H1 (cell line): ENCODE measurements around the gene TRPV6. TPM values are rescaled to one million over a fixed set of nuclear protein-coding genes. Genes with fewer than 3 reads are reported as not detected.

ENCODE experiments used
- CTCF ChIA-PET: fragments of 300-600 bp; sonication (Branson Sonifier 250); formaldehyde crosslinking; loops from one replicate; lab custom pipeline; 2021; ENCODE audit not compliant: partially characterized antibody; lab: Charles Lee
- POLR2A ChIA-PET: fragments of 300-600 bp; sonication (Branson Sonifier 250); formaldehyde crosslinking; loops from one replicate; lab custom pipeline; 2021; ENCODE audit warnings: inconsistent platforms; ENCODE audit not compliant: partially characterized antibody; lab: Charles Lee
- DNase-seq, 2 experiments: peaks; one replicate each; pipeline versions ENCODE4 v3.0.0 to v3.0.0-alpha.2; 2010 to 2022; ENCODE audit warnings: low spot score in 2 of 2, low read depth in 1 of 2, mixed read lengths in 1 of 2
- FAIRE-seq: peaks from 2 replicates; lab custom pipeline; 2011; peaks lifted over from hg19 to GRCh38; lab: Jason Lieb, UNC
- H2AFZ ChIP-seq: 2 replicates; pipeline ENCODE4 v1.8.1; 2012; ENCODE audit warnings: low read length, inconsistent platforms
- H2AK5ac ChIP-seq: 2 replicates; pipeline ENCODE4 v1.6.1; 2013; ENCODE audit warnings: low read depth, low read length
- H2BK120ac ChIP-seq: replicated peaks from 2 replicates; pipeline ENCODE3; 2013; ENCODE audit warnings: low read depth, low read length, inconsistent platforms
- H2BK12ac ChIP-seq: 2 replicates; pipeline ENCODE4 v1.6.1; 2013; ENCODE audit warnings: low read depth, low read length
- H2BK15ac ChIP-seq: 2 replicates; pipeline ENCODE4 v1.6.1; 2013; ENCODE audit warnings: low read length
- H2BK20ac ChIP-seq: 2 replicates; pipeline ENCODE4 v1.6.1; 2013; ENCODE audit warnings: low read length
- H2BK5ac ChIP-seq: 2 replicates; pipeline ENCODE4 v1.6.1; 2013; ENCODE audit warnings: low read depth, low read length
- H3K14ac ChIP-seq: 2 replicates; pipeline ENCODE4 v1.6.1; 2013; ENCODE audit warnings: inconsistent platforms; ENCODE audit not compliant: insufficient read length
- H3K18ac ChIP-seq: 2 replicates; pipeline ENCODE4 v1.6.1; 2013; ENCODE audit warnings: low read length; ENCODE audit errors: extremely low read depth
- H3K23ac ChIP-seq: 2 replicates; pipeline ENCODE4 v1.6.1; 2013; ENCODE audit warnings: inconsistent platforms; ENCODE audit not compliant: insufficient read length
- H3K23me2 ChIP-seq: 2 replicates; pipeline ENCODE4 v1.6.1; 2013; ENCODE audit warnings: low read depth, low read length
- H3K27ac ChIP-seq: 2 replicates; pipeline ENCODE4 v1.6.1; 2011; ENCODE audit warnings: low read depth, low read length, inconsistent platforms
- H3K27me3 ChIP-seq, 4 experiments: replicated peaks in 1 of 4; 1 replicate in 1 of 4; 2 replicates in 3 of 4; pipeline versions ENCODE4 v1.6.1 to v1.8.1; 2011 to 2013; ENCODE audit warnings: low read length in 3 of 4, mild to moderate bottlenecking in 3 of 4, inconsistent platforms in 2 of 4, mixed read lengths in 2 of 4, moderate library complexity in 1 of 4; ENCODE audit not compliant: control insufficient read depth in 3 of 4, insufficient read depth in 3 of 4; ENCODE audit errors: extremely low read depth in 1 of 4
- H3K36me3 ChIP-seq, 4 experiments: 2 replicates each; pipeline versions ENCODE4 v1.6.1 to v1.8.1; 2011 to 2013; ENCODE audit warnings: mild to moderate bottlenecking in 4 of 4, low read length in 3 of 4, moderate library complexity in 2 of 4, control low read depth in 1 of 4, inconsistent platforms in 1 of 4; ENCODE audit not compliant: insufficient read depth in 4 of 4, control insufficient read depth in 2 of 4
- H3K4ac ChIP-seq: replicated peaks from 2 replicates; pipeline ENCODE3; 2013; ENCODE audit warnings: low read length, low read depth, mixed read lengths, inconsistent platforms; ENCODE audit not compliant: insufficient read length
- H3K4me1 ChIP-seq, 4 experiments: replicated peaks in 1 of 4; 1 replicate in 1 of 4; 2 replicates in 3 of 4; pipeline versions ENCODE4 v1.6.1 to v1.8.1; 2011 to 2013; ENCODE audit warnings: low read length in 3 of 4, inconsistent platforms in 2 of 4, mixed read lengths in 1 of 4; ENCODE audit not compliant: insufficient read depth in 4 of 4, control insufficient read depth in 3 of 4
- H3K4me2 ChIP-seq, 2 experiments: 2 replicates each; pipeline versions ENCODE4 v1.6.1 to v1.8.1; 2011 to 2013; ENCODE audit warnings: low read depth in 2 of 2, low read length in 2 of 2, control low read depth in 1 of 2, inconsistent platforms in 1 of 2, mild to moderate bottlenecking in 1 of 2; ENCODE audit not compliant: insufficient read depth in 1 of 2
- H3K4me3 ChIP-seq, 4 experiments: fragments of 200-600, 300-600 bp in 1 of 4; sonication (generic), shearing (Covaris generic), sonication (Bioruptor Twin) in 1 of 4; 2 replicates each; pipeline versions ENCODE4 v1.5.1 to v1.8.1; 2011 to 2016; ENCODE audit warnings: low read length in 4 of 4, low read depth in 3 of 4, control low read depth in 2 of 4, inconsistent platforms in 2 of 4, mild to moderate bottlenecking in 2 of 4, mixed read lengths in 1 of 4, moderate library complexity in 1 of 4; ENCODE audit not compliant: insufficient read depth in 2 of 4; ENCODE audit errors: extremely low read depth in 1 of 4
- H3K56ac ChIP-seq: replicated peaks from 2 replicates; pipeline ENCODE3; 2013; ENCODE audit warnings: low read depth, mild to moderate bottlenecking, mixed read lengths, low read length, inconsistent platforms; ENCODE audit not compliant: insufficient read length
- H3K79me1 ChIP-seq: 2 replicates; pipeline ENCODE4 v1.6.1; 2013; ENCODE audit warnings: low read depth, low read length, control low read depth
- H3K79me2 ChIP-seq, 2 experiments: 2 replicates each; pipeline versions ENCODE4 v1.6.1 to v1.8.1; 2012 to 2013; ENCODE audit warnings: low read length in 2 of 2, mild to moderate bottlenecking in 2 of 2, inconsistent platforms in 1 of 2; ENCODE audit not compliant: insufficient read depth in 2 of 2, control insufficient read depth in 1 of 2
- H3K9ac ChIP-seq, 4 experiments: replicated peaks in 1 of 4; 1 replicate in 1 of 4; 2 replicates in 3 of 4; pipeline versions ENCODE4 v1.6.1 to v1.8.1; 2011 to 2013; ENCODE audit warnings: low read depth in 3 of 4, low read length in 3 of 4, control low read depth in 2 of 4, mild to moderate bottlenecking in 2 of 4, moderate library complexity in 2 of 4, inconsistent platforms in 1 of 4; ENCODE audit errors: extremely low read depth in 1 of 4
- H3K9me3 ChIP-seq, 2 experiments: 2 replicates each; pipeline versions ENCODE4 v1.6.1 to v1.8.1; 2012 to 2013; ENCODE audit warnings: mild to moderate bottlenecking in 2 of 2, moderate library complexity in 2 of 2, control low read depth in 1 of 2, inconsistent platforms in 1 of 2, low read depth in 1 of 2, low read length in 1 of 2, mixed read lengths in 1 of 2; ENCODE audit not compliant: insufficient read depth in 2 of 2
- H4K20me1 ChIP-seq, 2 experiments: replicated peaks in 1 of 2; 2 replicates each; pipeline versions ENCODE3 to v1.8.1; 2011 to 2013; ENCODE audit warnings: inconsistent platforms in 2 of 2, low read length in 2 of 2, mild to moderate bottlenecking in 1 of 2; ENCODE audit not compliant: insufficient read depth in 2 of 2, control insufficient read depth in 1 of 2
- H4K5ac ChIP-seq: 2 replicates; pipeline ENCODE4 v1.6.1; 2013; ENCODE audit warnings: low read length, low read depth, mixed read lengths, inconsistent platforms; ENCODE audit not compliant: insufficient read length
- H4K8ac ChIP-seq: 2 replicates; pipeline ENCODE4 v1.8.0; 2013; ENCODE audit warnings: mild to moderate bottlenecking, moderate library complexity, low read length, inconsistent platforms; ENCODE audit not compliant: insufficient read depth; ENCODE audit errors: extremely low read depth
- H4K91ac ChIP-seq: replicated peaks from 2 replicates; pipeline ENCODE3; 2013; ENCODE audit warnings: low read length, mixed read lengths, inconsistent platforms; ENCODE audit not compliant: insufficient read length
- HDAC2 ChIP-seq, 2 experiments: fragments of 300-600 bp in 1 of 2; sonication (generic) in 1 of 2; IDR thresholded peaks; 2 replicates each; pipeline ENCODE4 v1.6.1; 2011 to 2012; ENCODE audit warnings: low read depth in 2 of 2, low read length in 2 of 2, mild to moderate bottlenecking in 2 of 2, moderate library complexity in 2 of 2, borderline replicate concordance in 1 of 2, inconsistent platforms in 1 of 2
- RAD21 ChIP-seq, 2 experiments: IDR thresholded peaks in 1 of 2; conservative IDR thresholded peaks in 1 of 2; 2 replicates each; pipeline ENCODE4 v1.6.1; 2011; ENCODE audit warnings: low read depth in 2 of 2, low read length in 2 of 2, improper control_type of control experiment in 1 of 2, inconsistent platforms in 1 of 2, mild to moderate bottlenecking in 1 of 2, moderate library complexity in 1 of 2
- RXRA ChIP-seq: IDR thresholded peaks from 2 replicates; pipeline ENCODE4 v1.6.1; 2011; ENCODE audit warnings: low read depth, mild to moderate bottlenecking, low read length, moderate library complexity; ENCODE audit not compliant: insufficient read depth
- TAF1 ChIP-seq: IDR thresholded peaks from 2 replicates; pipeline ENCODE4 v1.6.1; 2011; ENCODE audit warnings: mild to moderate bottlenecking, low read depth, low read length
- WGBS, 2 experiments: shearing (Covaris generic) in 1 of 2; methylation state at CpG; one replicate each; pipeline versions ENCODE4 v1.1.6 to v1.1.7; 2013 to 2015; ENCODE audit warnings: low lambda C conversion rate in 2 of 2, mixed read lengths in 2 of 2, inconsistent platforms in 1 of 2, low coverage in 1 of 2, missing lambda C conversion rate in 1 of 2; ENCODE audit not compliant: insufficient replicate concordance in 2 of 2, insufficient coverage in 1 of 2, insufficient read length in 1 of 2; ENCODE audit errors: extremely low coverage in 1 of 2, missing lambda C conversion rate in 1 of 2; 5-methylcytosine and 5-hydroxymethylcytosine counted together
- polyA plus RNA-seq, 7 experiments: library from polyadenylated mRNA; depleted of rRNA in 3 of 7; stranded (reverse) in 5 of 7; unstranded in 2 of 7; fragments of >200 nt in 5 of 7; fragments of 200-250 nt in 2 of 7; gene quantifications; 1 replicate in 5 of 7; 2 replicates in 1 of 7; 4 replicates in 1 of 7; pipeline versions ENCODE4 v1.2.1 to v1.2.3, GENCODE V29; 2011 to 2013; ENCODE audit warnings: missing spikeins in 2 of 7, mixed read lengths in 2 of 7
- total RNA-seq: library from RNA; stranded (reverse); fragmentation: NEBNext Ultra II Directional; extraction: Animal tissue kit (Norgen Biotek cat#: 25700); gene quantifications from 2 replicates; pipeline ENCODE4 v1.2.1, GENCODE V29; 2021

TRPV6 gene
- total and polyA plus RNA-seq, 2 of the 8 experiments (the other 6 are each of a cell fraction or from before 2014, with no cell fraction given), result 0.52 to 1.1 TPM

DNA sequence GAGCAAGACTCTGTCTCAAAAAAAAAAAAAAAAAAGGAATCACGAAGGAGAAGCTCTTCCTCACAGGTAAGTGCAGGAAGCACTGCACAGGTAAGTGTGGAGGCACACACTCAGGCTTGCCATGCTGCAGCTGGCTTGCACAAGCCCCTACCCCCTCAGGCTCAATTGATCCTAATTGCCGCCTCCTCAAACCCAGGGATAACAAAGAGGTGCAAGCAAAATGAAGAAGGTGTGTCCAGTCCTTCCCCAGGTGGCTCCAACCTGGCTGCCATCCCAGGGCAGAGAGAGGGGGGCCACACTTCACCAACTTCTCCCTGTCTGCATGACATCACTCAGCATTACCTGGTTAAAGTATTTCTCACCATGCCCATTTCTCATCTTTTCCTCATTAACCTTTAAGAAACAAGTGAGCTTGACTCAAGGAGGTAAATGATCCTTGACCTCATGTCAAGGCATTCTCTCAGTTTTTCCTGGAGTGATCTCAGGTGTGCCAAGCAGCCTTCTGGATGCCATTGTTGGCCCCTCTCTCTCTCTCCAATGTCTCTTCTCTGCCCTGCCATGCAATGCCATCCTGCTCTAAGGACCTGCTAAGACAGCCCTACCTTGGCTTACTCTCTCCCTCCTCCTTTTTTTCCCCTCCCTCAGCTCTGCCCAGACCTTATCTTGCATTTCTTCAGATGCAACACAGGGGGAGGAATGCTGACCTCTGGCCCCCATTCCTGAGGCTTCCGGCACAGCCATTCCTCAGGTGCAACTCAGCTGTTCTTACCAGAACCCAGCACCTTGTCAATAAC lies 13.0 kb upstream of the TRPV6 start:
- H3K4me2 ChIP-seq, result no peak overlapping the region
- H3K79me2 ChIP-seq, result no peaks in the 10 kb centered on the region
- no peak for FAIRE-seq
- CTCF ChIA-PET, result interaction anchor here (0.5 to 8.2 kb wide), 15 partner anchors 11 to 199 kb away, joined by 3 to 69 read pairs (median 3); partner anchors contain the start of gene TRPV5
- H3K79me1 ChIP-seq, result no peaks in the 10 kb centered on the region
- peaks cover 0 to 3% (median 0%) of the 10 kb centered on the region in 4 experiments; a peak in 1 of 7 replicates for H3K4me1 ChIP-seq
- peaks cover 0 to 2% of the 10 kb centered on the region in 2 experiments for H4K20me1 ChIP-seq
- H3K23ac ChIP-seq, result no peak overlapping the region
- no peaks in the 10 kb centered on the region; a peak in 1 of 7 replicates for H3K27me3 ChIP-seq
- no peak overlapping the region for H2BK15ac ChIP-seq
- no peak overlapping the region for H4K91ac ChIP-seq
- no peaks in the 10 kb centered on the region for H3K9me3 ChIP-seq
- no peak overlapping the region for H3K4ac ChIP-seq
- H2BK5ac ChIP-seq, result no peak overlapping the region
- no peak overlapping the region for H2BK20ac ChIP-seq
- no peak overlapping the region for H2AFZ ChIP-seq
- TF ChIP-seq RXRA (no peak), TAF1 (no peak), RAD21 (IDR thresholded peaks at IDR 0.05 in 1 of 2, conservative IDR thresholded peaks at IDR 0.05 in 1 of 2; ENCODE audit: low read depth in 2 of 2, low read length in 2 of 2) (no peak), HDAC2 (IDR thresholded peaks at IDR 0.05; ENCODE audit: borderline replicate concordance in 1 of 2, low read depth in 2 of 2, low read length in 2 of 2) (no peak)
- H2BK12ac ChIP-seq, result no peak overlapping the region
- H3K27ac ChIP-seq, result no peak overlapping the region
- no peak overlapping the region for H4K5ac ChIP-seq
- H3K14ac ChIP-seq, result no peak overlapping the region
- H2BK120ac ChIP-seq, result no peak overlapping the region
- H3K18ac ChIP-seq, result no peak overlapping the region
- H3K56ac ChIP-seq, result no peak overlapping the region
- 83% methylated on average over 1 of the region's 3 CpGs; no CpG with 5 or more reads in 1 of the 2 experiments for WGBS, 2 experiments
- peak in 1 of 2 experiments; percentile 17 for DNase-seq
- no peaks in the 10 kb centered on the region for H3K23me2 ChIP-seq
- H4K8ac ChIP-seq, result no peak overlapping the region
- no peak overlapping the region for H3K9ac ChIP-seq
- H2AK5ac ChIP-seq, result no peak overlapping the region
- no peak overlapping the region for H3K4me3 ChIP-seq
- no peaks in the 10 kb centered on the region for H3K36me3 ChIP-seq
- POLR2A ChIA-PET, result interaction anchor here (1.0 kb wide), 1 partner anchor 9 kb away, joined by 4 read pairs; no protein-coding TSS in a partner anchor
